GM19025 (cell line): ENCODE measurements around the gene TMEM250.
A peak's percentile ranks its signal among the peaks of the same experiment; 100 is the strongest.
"Not testable (repeated sequence)": the region's sequence is repeated elsewhere in the genome, so short reads cannot be mapped to it uniquely, and the experiment has no call there.

ENCODE experiments used
- ATAC-seq: cut with Tn5 transposase; IDR thresholded peaks from one replicate; pipeline ENCODE4 v1.9.1; 2021; ENCODE audit warnings: mild to moderate bottlenecking, low read depth, moderate library complexity; ENCODE audit not compliant: unreplicated experiment

TMEM250 gene

GRCh38 chr9:136114610-136115009 is 4.1 kb downstream of the TMEM250 start:
- no peak for ATAC-seq

- no peak for ATAC-seq
Observed at GRCh38 chr9:136112541-136112940, 6.1 kb downstream of the TMEM250 start.

- ATAC-seq: no peak
Observed at GRCh38 chr9:136111910-136112309, 6.8 kb downstream of the TMEM250 start.

- ATAC-seq: no peak
Observed at GRCh38 chr9:136111190-136111589, 7.5 kb downstream of the TMEM250 start.

GRCh38 chr9:136110082-136111061 is 8.3 kb downstream of the TMEM250 start:
- ATAC-seq: no peak

GRCh38 chr9:136109351-136110081 is 9.2 kb downstream of the TMEM250 start:
- peak; percentile 78 for ATAC-seq

GRCh38 chr9:136108648-136109266 is 9.9 kb downstream of the TMEM250 start:
- ATAC-seq: no peak

- no peak for ATAC-seq
Observed at GRCh38 chr9:136107953-136108647, 10.6 kb downstream of the TMEM250 start.

- ATAC-seq: no peak
Observed at GRCh38 chr9:136107155-136107952, 11.3 kb downstream of the TMEM250 start.

GRCh38 chr9:136105398-136106135 is 13.1 kb downstream of the TMEM250 start:
- ATAC-seq: no peak

GRCh38 chr9:136104916-136105315 is 13.8 kb downstream of the TMEM250 start:
- no peak for ATAC-seq

GRCh38 chr9:136104488-136104800 is 14.2 kb downstream of the TMEM250 start:
- ATAC-seq: no peak

GRCh38 chr9:136103651-136104487 is 14.8 kb downstream of the TMEM250 start:
- no peak for ATAC-seq

- ATAC-seq: not testable (repeated sequence)
Observed at GRCh38 chr9:136101615-136102074, 17.0 kb downstream of the TMEM250 start.

GRCh38 chr9:136100700-136101614 is 17.7 kb downstream of the TMEM250 start:
- no peak for ATAC-seq

GRCh38 chr9:136099542-136099941 is 19.1 kb downstream of the TMEM250 start:
- ATAC-seq: no peak

- no peak for ATAC-seq
Observed at GRCh38 chr9:136098844-136099243, 19.8 kb downstream of the TMEM250 start.
